ENCODE results near the gene TRIM32. TPM values are rescaled to one million over a fixed set of nuclear protein-coding genes. Genes with fewer than 3 reads are reported as not detected.

Gene TRIM32
- total RNA-seq, 2 experiments from 2014 or later, result 11.4 to 13.9 TPM

DNA sequence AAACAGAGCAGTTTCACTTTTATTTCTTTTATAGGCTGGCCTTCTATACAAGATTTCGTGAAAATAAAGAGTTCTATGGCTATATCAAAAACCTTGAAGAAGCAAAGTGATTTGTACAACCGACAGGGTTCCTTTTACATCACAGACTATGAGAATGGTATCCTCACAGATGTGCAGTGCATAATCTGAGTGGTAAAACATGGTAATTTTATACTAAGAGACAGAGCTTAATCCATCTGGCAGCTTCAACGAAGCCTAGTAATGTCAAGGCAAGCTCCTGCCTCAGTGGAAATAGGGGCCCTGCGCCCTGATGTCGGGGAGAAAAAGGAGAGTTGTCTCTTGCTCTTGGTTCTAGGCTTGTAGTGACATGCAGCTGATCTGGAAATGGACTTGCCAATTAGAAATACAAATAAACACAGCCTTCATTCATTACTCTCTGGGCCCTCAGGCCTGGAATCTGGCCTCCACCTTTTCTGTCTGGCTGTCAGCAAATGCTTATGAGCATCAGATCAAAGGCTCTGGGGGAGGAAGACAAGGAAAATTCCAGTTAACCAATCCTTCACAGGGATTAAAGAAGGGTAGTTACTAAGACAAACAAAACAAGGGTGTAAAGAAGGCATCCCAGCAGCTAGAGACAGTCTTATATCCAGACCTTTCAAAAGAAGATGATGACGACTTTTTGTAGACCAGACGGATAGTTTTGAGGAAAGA, 33.6 kb upstream of the TRIM32 start:
- Histone ChIP-seq H3K79me2 (ENCODE audit: insufficient read depth, low read depth, low read length) (no peaks in the 10 kb centered on the region), H3K9me2 (ENCODE audit: insufficient read depth, low read length) (no peaks in the 10 kb centered on the region), H3K36me3 (ENCODE audit: insufficient read depth, low read length) (no peaks in the 10 kb centered on the region), H3K4me1 (ENCODE audit: insufficient read depth, low read length, poor library complexity, severe bottlenecking) (no peaks in the 10 kb centered on the region), H3K9me3 (ENCODE audit: low read length) (no peaks in the 10 kb centered on the region), H3K4me2 (ENCODE audit: low read length) (no peak overlapping the region), H4K20me1 (ENCODE audit: insufficient read depth, low read length) (no peaks in the 10 kb centered on the region), H2AFZ (ENCODE audit: low read length) (no peak overlapping the region), H3K27ac (ENCODE audit: low read depth, low read length, poor library complexity, severe bottlenecking) (no peak overlapping the region), H3K4me3 (ENCODE audit: low read depth, low read length, poor library complexity, severe bottlenecking) (no peak overlapping the region)
- no peak for TF ChIP-seq EZH2phosphoT487 (IDR thresholded peaks at IDR 0.05; ENCODE audit: borderline replicate concordance, low read depth, low read length)
- TF ChIP-seq, protein P1, sequence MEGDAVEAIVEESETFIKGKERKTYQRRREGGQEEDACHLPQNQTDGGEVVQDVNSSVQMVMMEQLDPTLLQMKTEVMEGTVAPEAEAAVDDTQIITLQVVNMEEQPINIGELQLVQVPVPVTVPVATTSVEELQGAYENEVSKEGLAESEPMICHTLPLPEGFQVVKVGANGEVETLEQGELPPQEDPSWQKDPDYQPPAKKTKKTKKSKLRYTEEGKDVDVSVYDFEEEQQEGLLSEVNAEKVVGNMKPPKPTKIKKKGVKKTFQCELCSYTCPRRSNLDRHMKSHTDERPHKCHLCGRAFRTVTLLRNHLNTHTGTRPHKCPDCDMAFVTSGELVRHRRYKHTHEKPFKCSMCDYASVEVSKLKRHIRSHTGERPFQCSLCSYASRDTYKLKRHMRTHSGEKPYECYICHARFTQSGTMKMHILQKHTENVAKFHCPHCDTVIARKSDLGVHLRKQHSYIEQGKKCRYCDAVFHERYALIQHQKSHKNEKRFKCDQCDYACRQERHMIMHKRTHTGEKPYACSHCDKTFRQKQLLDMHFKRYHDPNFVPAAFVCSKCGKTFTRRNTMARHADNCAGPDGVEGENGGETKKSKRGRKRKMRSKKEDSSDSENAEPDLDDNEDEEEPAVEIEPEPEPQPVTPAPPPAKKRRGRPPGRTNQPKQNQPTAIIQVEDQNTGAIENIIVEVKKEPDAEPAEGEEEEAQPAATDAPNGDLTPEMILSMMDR (conservative IDR thresholded peaks at IDR 0.05; ENCODE audit: low read length), result no peak
- CTCF ChIA-PET (ENCODE audit: unreplicated experiment), result no interaction called here
- DNase-seq (ENCODE audit: low spot score), result no peak
- POLR2A ChIA-PET, result no interaction called here
- no TSS peak for BruUV-seq (replicated peaks)
- intact Hi-C loops (cut with micrococcal nuclease; ENCODE audit: unreplicated experiment), result no loop called here

DNA sequence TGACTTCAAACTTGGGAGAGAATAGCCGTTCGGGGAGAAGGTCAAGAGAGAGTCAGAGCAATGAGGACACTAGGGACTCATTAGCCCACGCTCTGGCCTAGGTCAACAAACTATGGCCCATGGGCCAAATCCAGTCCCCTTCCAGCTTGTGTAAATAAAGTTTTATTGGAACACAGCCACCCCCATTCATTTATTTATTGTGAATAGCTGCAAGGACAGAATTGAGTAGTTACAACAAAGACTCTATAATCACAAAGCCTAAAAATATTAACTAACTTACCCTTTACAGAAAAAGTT, 33.1 kb upstream of the TRIM32 start:
- intact Hi-C loops (cut with micrococcal nuclease; ENCODE audit: unreplicated experiment), result no loop called here
- POLR2A ChIA-PET, result no interaction called here

DNA sequence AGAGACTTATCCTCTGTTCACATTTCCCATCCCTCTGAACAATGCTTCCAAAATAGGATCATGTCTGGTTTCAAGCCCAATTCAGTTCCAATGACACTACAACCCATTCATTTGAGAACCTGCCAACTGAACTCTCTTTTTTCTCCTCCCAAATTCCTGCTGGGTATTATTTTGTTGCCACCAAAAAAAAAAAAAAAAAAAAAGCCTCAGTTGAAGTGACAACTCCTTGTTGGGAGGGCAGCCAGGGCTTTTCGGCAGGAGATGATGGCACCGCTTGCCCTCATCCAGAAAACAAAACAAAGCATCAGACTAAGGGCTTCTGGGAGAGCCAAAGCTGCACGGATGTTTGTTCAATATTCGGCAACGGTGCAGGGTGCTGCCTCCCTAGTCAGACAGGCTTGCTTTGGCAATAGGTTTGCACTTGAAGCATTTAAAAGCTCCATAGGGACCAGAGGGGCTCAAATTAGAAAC, 30.6 kb upstream of the TRIM32 start:
- TF ChIP-seq EZH2phosphoT487 (IDR thresholded peaks at IDR 0.05; ENCODE audit: borderline replicate concordance, low read depth, low read length), result no peak
- TF ChIP-seq, protein P1 (conservative IDR thresholded peaks at IDR 0.05; ENCODE audit: low read length), result no peak
- Histone ChIP-seq H3K79me2 (ENCODE audit: insufficient read depth, low read depth, low read length) (no peaks in the 10 kb centered on the region), H3K4me2 (ENCODE audit: low read length) (no peak overlapping the region), H3K9me3 (ENCODE audit: low read length) (no peaks in the 10 kb centered on the region), H4K20me1 (ENCODE audit: insufficient read depth, low read length) (no peaks in the 10 kb centered on the region), H3K27ac (ENCODE audit: low read depth, low read length, poor library complexity, severe bottlenecking) (no peak overlapping the region), H3K36me3 (ENCODE audit: insufficient read depth, low read length) (no peaks in the 10 kb centered on the region), H2AFZ (ENCODE audit: low read length) (no peak overlapping the region), H3K9me2 (ENCODE audit: insufficient read depth, low read length) (no peaks in the 10 kb centered on the region), H3K4me3 (ENCODE audit: low read depth, low read length, poor library complexity, severe bottlenecking) (no peak overlapping the region), H3K4me1 (ENCODE audit: insufficient read depth, low read length, poor library complexity, severe bottlenecking) (no peaks in the 10 kb centered on the region)
- CTCF ChIA-PET (ENCODE audit: unreplicated experiment), result no interaction called here
- intact Hi-C loops (cut with micrococcal nuclease; ENCODE audit: unreplicated experiment), result loop anchor here (5.0 kb wide), 1 partner anchor 559 kb away; no protein-coding TSS in a partner anchor
- POLR2A ChIA-PET, result no interaction called here
- no TSS peak for BruUV-seq (replicated peaks)
- DNase-seq (ENCODE audit: low spot score), result no peak

More for the DNA sequence above, 33.1 kb upstream of the TRIM32 start:
- Histone ChIP-seq H3K9me2 (ENCODE audit: insufficient read depth, low read length) (no peaks in the 10 kb centered on the region), H3K4me2 (ENCODE audit: low read length) (no peak overlapping the region), H3K4me3 (ENCODE audit: low read depth, low read length, poor library complexity, severe bottlenecking) (no peak overlapping the region), H3K36me3 (ENCODE audit: insufficient read depth, low read length) (no peaks in the 10 kb centered on the region), H4K20me1 (ENCODE audit: insufficient read depth, low read length) (no peaks in the 10 kb centered on the region), H3K4me1 (ENCODE audit: insufficient read depth, low read length, poor library complexity, severe bottlenecking) (no peaks in the 10 kb centered on the region), H3K9me3 (ENCODE audit: low read length) (no peaks in the 10 kb centered on the region), H3K79me2 (ENCODE audit: insufficient read depth, low read depth, low read length) (no peaks in the 10 kb centered on the region), H2AFZ (ENCODE audit: low read length) (no peak overlapping the region), H3K27ac (ENCODE audit: low read depth, low read length, poor library complexity, severe bottlenecking) (no peak overlapping the region)
- no peak for TF ChIP-seq EZH2phosphoT487 (IDR thresholded peaks at IDR 0.05; ENCODE audit: borderline replicate concordance, low read depth, low read length)
- TF ChIP-seq, protein P1 (conservative IDR thresholded peaks at IDR 0.05; ENCODE audit: low read length), result no peak
- DNase-seq (ENCODE audit: low spot score), result no peak
- no TSS peak for BruUV-seq (replicated peaks)
- CTCF ChIA-PET (ENCODE audit: unreplicated experiment), result no interaction called here
